Measurements from ENCODE around the gene HMGB2. TPM values are rescaled to one million over a fixed set of nuclear protein-coding genes. Genes with fewer than 3 reads are reported as not detected.

HMGB2 gene
- total RNA-seq, 1 donor from 2014 or later: 98.4 TPM

DNA sequence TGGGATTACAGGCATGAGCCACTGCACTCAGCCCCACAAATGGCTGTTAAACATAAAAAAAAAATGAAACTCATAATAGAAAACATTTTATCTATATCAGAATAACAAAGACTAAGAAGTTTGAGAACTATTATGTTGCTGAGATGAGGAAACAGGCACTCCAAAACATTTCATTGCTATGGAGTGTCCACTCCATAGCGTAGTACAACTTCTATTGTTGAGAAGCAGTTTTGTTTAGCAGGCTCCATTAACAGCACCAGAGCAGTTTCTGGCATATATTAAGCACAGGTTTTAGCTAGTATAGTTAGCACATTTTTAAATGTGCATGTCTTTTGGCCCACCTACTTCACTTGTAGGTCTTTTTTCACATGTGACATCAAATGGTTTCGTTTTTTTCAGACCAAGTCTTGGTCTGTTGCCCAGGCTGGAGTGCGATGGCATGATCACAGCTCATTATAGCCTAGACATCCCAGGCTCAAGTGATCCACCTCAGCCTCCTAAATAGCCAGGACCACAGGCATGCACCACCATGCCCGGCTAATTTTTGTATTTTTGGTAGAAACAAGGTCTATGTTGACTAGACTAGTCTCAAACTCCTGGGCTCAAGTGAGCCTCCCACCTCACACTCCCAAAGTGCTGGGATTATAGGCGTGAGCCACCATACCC is 5.8 kb downstream of the HMGB2 start:
- Mint-ChIP-seq H3K4me1 (peaks cover 19% of the 10 kb centered on the region), H3K4me3 (no peak overlapping the region), H3K27ac (no peak overlapping the region), H3K9me3 (no peaks in the 10 kb centered on the region), H3K27me3 (ENCODE audit: low read depth) (no peaks in the 10 kb centered on the region), H3K36me3 (peaks cover 18% of the 10 kb centered on the region)
- DNase-seq (ENCODE audit: low spot score in 2 of 2, unreplicated experiment in 2 of 2): no peak
- TF ChIP-seq, protein P1, sequence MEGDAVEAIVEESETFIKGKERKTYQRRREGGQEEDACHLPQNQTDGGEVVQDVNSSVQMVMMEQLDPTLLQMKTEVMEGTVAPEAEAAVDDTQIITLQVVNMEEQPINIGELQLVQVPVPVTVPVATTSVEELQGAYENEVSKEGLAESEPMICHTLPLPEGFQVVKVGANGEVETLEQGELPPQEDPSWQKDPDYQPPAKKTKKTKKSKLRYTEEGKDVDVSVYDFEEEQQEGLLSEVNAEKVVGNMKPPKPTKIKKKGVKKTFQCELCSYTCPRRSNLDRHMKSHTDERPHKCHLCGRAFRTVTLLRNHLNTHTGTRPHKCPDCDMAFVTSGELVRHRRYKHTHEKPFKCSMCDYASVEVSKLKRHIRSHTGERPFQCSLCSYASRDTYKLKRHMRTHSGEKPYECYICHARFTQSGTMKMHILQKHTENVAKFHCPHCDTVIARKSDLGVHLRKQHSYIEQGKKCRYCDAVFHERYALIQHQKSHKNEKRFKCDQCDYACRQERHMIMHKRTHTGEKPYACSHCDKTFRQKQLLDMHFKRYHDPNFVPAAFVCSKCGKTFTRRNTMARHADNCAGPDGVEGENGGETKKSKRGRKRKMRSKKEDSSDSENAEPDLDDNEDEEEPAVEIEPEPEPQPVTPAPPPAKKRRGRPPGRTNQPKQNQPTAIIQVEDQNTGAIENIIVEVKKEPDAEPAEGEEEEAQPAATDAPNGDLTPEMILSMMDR (IDR thresholded peaks at IDR 0.05; ENCODE audit: unreplicated experiment): no peak

DNA sequence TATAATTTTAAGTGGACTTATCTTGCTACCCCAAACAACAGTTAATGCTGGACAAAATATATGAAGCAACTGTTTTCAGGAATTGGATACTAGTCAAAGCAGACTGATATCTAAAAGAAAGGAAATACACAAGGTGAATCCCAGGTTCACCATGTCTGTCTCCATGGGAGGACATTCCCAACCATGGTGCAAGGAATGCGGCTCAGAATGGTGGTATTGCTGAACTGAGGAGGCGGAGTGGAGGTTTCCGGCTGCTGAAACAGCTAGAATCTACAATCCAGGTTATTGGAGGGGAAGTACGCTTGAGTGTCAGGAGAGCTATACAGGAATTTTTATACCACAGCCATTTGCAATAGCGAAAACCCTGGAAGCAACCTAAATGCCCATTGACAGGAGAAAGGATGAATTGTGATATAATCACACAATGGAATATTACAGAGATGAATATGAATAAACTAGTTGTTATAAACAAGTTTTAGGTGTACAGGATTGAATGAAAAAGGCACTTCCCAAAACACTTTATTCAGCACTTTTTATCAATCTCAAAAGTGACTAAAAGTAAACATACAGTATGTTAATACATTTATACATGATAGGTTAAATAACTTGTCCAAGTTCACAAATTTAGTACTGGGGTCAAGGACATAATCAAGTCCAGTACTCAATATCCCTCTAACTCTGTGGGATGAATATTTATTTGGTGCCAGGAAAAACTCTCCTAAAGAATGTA is 9.0 kb downstream of the HMGB2 start:
- H3K4me3 Mint-ChIP-seq: no peak overlapping the region
- no peaks in the 10 kb centered on the region for H3K4me1 Mint-ChIP-seq
- no peak overlapping the region for H3K27ac Mint-ChIP-seq
- no peaks in the 10 kb centered on the region for H3K27me3 Mint-ChIP-seq (ENCODE audit: low read depth)
- no peak for DNase-seq (ENCODE audit: low spot score in 2 of 2, unreplicated experiment in 2 of 2)
- TF ChIP-seq, protein P1 (IDR thresholded peaks at IDR 0.05; ENCODE audit: unreplicated experiment): no peak
- peaks cover 12% of the 10 kb centered on the region for H3K36me3 Mint-ChIP-seq
- H3K9me3 Mint-ChIP-seq: no peaks in the 10 kb centered on the region

- no peak overlapping the region for H3K27ac Mint-ChIP-seq
- H3K27me3 Mint-ChIP-seq (ENCODE audit: low read depth): no peaks in the 10 kb centered on the region
- no peaks in the 10 kb centered on the region for H3K36me3 Mint-ChIP-seq
- TF ChIP-seq, protein P1 (IDR thresholded peaks at IDR 0.05; ENCODE audit: unreplicated experiment): no peak
- DNase-seq (ENCODE audit: low spot score in 2 of 2, unreplicated experiment in 2 of 2): no peak
- no peaks in the 10 kb centered on the region for H3K4me1 Mint-ChIP-seq
- no peaks in the 10 kb centered on the region for H3K9me3 Mint-ChIP-seq
- H3K4me3 Mint-ChIP-seq: no peak overlapping the region
Observed at GRCh38 chr4:173319696-173320095, 14.5 kb downstream of the HMGB2 start.

DNA sequence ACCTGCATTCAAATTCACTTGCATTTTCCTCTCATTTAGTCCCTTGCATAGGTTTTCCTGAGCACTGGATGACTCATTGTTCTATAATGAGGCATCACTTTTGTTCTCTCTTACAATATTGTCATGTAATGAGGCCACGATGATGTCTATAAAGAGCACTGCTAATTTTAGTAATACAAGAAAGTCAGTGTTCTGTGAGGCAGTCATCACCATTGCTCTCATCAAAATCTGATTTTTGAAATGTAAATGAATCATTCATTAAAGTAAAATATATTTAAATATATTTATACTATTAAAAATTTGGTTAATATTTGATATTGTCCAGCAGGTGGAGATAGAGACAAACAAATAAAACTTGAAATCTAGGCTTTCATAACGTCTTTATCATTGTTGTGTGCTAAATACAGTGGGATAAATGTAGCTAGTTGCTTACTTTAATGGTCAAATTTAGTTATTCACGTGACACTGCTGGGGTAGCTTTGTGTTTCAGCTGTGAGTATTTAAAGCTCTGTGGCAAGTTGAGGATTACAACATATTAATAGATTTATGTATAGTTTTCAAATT is 15.4 kb downstream of the HMGB2 start:
- Mint-ChIP-seq H3K27me3 (ENCODE audit: low read depth) (no peaks in the 10 kb centered on the region), H3K27ac (no peak overlapping the region), H3K4me3 (no peak overlapping the region), H3K36me3 (no peaks in the 10 kb centered on the region), H3K4me1 (no peaks in the 10 kb centered on the region), H3K9me3 (no peaks in the 10 kb centered on the region)
- DNase-seq (ENCODE audit: low spot score in 2 of 2, unreplicated experiment in 2 of 2): no peak
- TF ChIP-seq, protein P1 (IDR thresholded peaks at IDR 0.05; ENCODE audit: unreplicated experiment): peak; percentile 82

DNA sequence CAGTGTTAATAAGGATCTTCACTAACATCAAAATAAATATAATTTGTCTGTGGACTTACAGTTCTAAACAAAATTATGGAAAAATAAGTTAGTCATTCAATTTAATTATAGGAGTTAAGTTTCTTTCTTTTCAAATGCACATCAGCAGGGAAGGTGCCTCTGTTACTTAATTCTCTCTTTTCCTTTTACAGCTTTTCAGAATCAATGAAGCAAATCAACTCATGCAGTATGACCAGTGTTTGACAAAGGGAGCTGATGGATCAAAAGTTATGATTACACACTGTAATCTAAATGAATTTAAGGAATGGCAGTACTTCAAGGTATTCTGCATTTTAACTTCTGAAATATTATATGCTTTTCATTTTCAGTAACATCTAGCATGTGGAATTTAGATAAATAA is 15.9 kb downstream of the HMGB2 start:
- Mint-ChIP-seq H3K36me3 (no peaks in the 10 kb centered on the region), H3K9me3 (no peaks in the 10 kb centered on the region), H3K4me1 (no peaks in the 10 kb centered on the region), H3K4me3 (no peak overlapping the region), H3K27ac (no peak overlapping the region), H3K27me3 (ENCODE audit: low read depth) (no peaks in the 10 kb centered on the region)
- DNase-seq (ENCODE audit: low spot score in 2 of 2, unreplicated experiment in 2 of 2): no peak
- TF ChIP-seq, protein P1 (IDR thresholded peaks at IDR 0.05; ENCODE audit: unreplicated experiment): no peak

All from mesothelial cell of epicardium (in vitro differentiated cells).